Measurements from ENCODE around the gene AOPEP. TPM values are rescaled to one million over a fixed set of nuclear protein-coding genes. Genes with fewer than 3 reads are reported as not detected.

Gene AOPEP
- total RNA-seq, 1 experiment from 2014 or later, result 14.4 TPM

DNA sequence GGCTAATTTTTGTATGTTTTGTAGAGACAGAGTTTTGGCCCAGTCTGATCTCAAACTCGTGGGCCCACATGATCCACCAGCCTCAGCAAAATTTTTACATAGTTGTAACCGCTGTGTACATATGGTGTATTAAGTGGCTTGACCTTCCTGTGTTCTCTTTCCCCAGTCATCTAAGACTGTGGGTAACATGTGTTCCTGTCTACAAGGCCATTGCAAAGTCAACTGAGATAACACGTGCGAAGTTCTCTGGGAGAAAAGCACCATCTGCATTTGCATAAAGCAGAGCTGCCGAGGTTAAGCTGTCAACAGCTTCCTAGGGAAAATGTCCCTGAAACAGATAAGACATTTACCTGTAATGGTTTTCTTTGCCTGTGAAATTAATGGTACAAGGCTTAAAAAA is 317.3 kb downstream of the AOPEP start (continued):
- TF ChIP-seq USF1 (CRISPR knock-in tag; IDR thresholded peaks at IDR 0.05), result no peak
- TF ChIP-seq SMAD4 (CRISPR knock-in tag; IDR thresholded peaks at IDR 0.05), result no peak
- TF ChIP-seq ZNF121 (CRISPR knock-in tag; IDR thresholded peaks at IDR 0.05), result no peak
- no peak for TF ChIP-seq ZNF232 (CRISPR knock-in tag; IDR thresholded peaks at IDR 0.05)
- no peak for TF ChIP-seq STAT6 (CRISPR knock-in tag; conservative IDR thresholded peaks at IDR 0.05; ENCODE audit: low read depth)
- TF ChIP-seq, protein P1, sequence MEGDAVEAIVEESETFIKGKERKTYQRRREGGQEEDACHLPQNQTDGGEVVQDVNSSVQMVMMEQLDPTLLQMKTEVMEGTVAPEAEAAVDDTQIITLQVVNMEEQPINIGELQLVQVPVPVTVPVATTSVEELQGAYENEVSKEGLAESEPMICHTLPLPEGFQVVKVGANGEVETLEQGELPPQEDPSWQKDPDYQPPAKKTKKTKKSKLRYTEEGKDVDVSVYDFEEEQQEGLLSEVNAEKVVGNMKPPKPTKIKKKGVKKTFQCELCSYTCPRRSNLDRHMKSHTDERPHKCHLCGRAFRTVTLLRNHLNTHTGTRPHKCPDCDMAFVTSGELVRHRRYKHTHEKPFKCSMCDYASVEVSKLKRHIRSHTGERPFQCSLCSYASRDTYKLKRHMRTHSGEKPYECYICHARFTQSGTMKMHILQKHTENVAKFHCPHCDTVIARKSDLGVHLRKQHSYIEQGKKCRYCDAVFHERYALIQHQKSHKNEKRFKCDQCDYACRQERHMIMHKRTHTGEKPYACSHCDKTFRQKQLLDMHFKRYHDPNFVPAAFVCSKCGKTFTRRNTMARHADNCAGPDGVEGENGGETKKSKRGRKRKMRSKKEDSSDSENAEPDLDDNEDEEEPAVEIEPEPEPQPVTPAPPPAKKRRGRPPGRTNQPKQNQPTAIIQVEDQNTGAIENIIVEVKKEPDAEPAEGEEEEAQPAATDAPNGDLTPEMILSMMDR (IDR thresholded peaks at IDR 0.05), result no peak
- no peak for TF ChIP-seq NFATC4 (CRISPR knock-in tag; IDR thresholded peaks at IDR 0.05)
- TF ChIP-seq PRRX2 (CRISPR knock-in tag; IDR thresholded peaks at IDR 0.05), result no peak
- TF ChIP-seq ZNF396 (CRISPR knock-in tag; IDR thresholded peaks at IDR 0.05; ENCODE audit: borderline replicate concordance), result no peak

GRCh38 chr9:95044731-95045508 is 318.4 kb downstream of the AOPEP start:
- ChIA-PET CTCF (interaction anchor here (0.6 to 2.9 kb wide), 39 partner anchors 8 to 491 kb away, joined by 3 to 22 read pairs (median 4); partner anchors contain the start of gene PCAT7), POLR2A (no interaction called here)
- ATAC-seq (peak; percentile 87), DNase-seq (ENCODE audit: low spot score) (peak; percentile 91)
- Mint-ChIP-seq H3K27me3 (ENCODE audit: low read depth) (peaks cover 24% of the 10 kb centered on the region), H3K4me3 (peak overlapping the region; percentile 62), H3K4me1 (peaks cover 54% of the 10 kb centered on the region), H3K9me3 (no peaks in the 10 kb centered on the region), H3K36me3 (no peaks in the 10 kb centered on the region), H3K27ac (no peak overlapping the region)
- TF ChIP-seq ZNF263 (CRISPR knock-in tag; IDR thresholded peaks at IDR 0.05; ENCODE audit: low read depth), result no peak
- 0 out of 2 replicates have a peak, but pooled peaks have one; percentile 52 for TF ChIP-seq MAX (CRISPR knock-in tag; IDR thresholded peaks at IDR 0.05)
- TF ChIP-seq OVOL2 (CRISPR knock-in tag; IDR thresholded peaks at IDR 0.05; ENCODE audit: borderline replicate concordance), result no peak
- TF ChIP-seq TP53 (CRISPR knock-in tag; IDR thresholded peaks at IDR 0.05), result 0 out of 2 replicates have a peak, but pooled peaks have one; percentile 70
- 0 out of 2 replicates have a peak, but pooled peaks have one; percentile 15 for TF ChIP-seq FOXP1 (CRISPR knock-in tag; IDR thresholded peaks at IDR 0.05; ENCODE audit: borderline replicate concordance)
- TF ChIP-seq, protein P2, sequence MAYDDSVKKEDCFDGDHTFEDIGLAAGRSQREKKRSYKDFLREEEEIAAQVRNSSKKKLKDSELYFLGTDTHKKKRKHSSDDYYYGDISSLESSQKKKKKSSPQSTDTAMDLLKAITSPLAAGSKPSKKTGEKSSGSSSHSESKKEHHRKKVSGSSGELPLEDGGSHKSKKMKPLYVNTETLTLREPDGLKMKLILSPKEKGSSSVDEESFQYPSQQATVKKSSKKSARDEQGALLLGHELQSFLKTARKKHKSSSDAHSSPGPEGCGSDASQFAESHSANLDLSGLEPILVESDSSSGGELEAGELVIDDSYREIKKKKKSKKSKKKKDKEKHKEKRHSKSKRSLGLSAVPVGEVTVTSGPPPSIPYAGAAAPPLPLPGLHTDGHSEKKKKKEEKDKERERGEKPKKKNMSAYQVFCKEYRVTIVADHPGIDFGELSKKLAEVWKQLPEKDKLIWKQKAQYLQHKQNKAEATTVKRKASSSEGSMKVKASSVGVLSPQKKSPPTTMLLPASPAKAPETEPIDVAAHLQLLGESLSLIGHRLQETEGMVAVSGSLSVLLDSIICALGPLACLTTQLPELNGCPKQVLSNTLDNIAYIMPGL (CRISPR knock-in tag; IDR thresholded peaks at IDR 0.05), result peak; percentile 72
- TF ChIP-seq SOX15 (CRISPR knock-in tag; IDR thresholded peaks at IDR 0.05), result no peak
- TF ChIP-seq AFF4 (CRISPR knock-in tag; IDR thresholded peaks at IDR 0.05; ENCODE audit: borderline replicate concordance), result 0 out of 2 replicates have a peak, but pooled peaks have one; percentile 49
- no peak for TF ChIP-seq ATF1 (CRISPR knock-in tag; IDR thresholded peaks at IDR 0.05)
- TF ChIP-seq ZNF396 (CRISPR knock-in tag; IDR thresholded peaks at IDR 0.05; ENCODE audit: borderline replicate concordance), result no peak
- TF ChIP-seq NR1H2 (CRISPR knock-in tag; IDR thresholded peaks at IDR 0.05), result no peak
- peak; percentile 32; the same call in 1 of the 2 replicates for TF ChIP-seq SP1 (CRISPR knock-in tag; conservative IDR thresholded peaks at IDR 0.05)
- no peak for TF ChIP-seq KAT7 (CRISPR knock-in tag; IDR thresholded peaks at IDR 0.05; ENCODE audit: borderline replicate concordance)
- TF ChIP-seq, protein P3, sequence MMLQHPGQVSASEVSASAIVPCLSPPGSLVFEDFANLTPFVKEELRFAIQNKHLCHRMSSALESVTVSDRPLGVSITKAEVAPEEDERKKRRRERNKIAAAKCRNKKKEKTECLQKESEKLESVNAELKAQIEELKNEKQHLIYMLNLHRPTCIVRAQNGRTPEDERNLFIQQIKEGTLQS (CRISPR knock-in tag; conservative IDR thresholded peaks at IDR 0.05), result no peak
- TF ChIP-seq TCF7 (CRISPR knock-in tag; IDR thresholded peaks at IDR 0.05; ENCODE audit: low read depth), result no peak
- TF ChIP-seq SMAD4 (CRISPR knock-in tag; IDR thresholded peaks at IDR 0.05), result no peak
- peak; percentile 68; the same call in 1 of the 2 replicates for TF ChIP-seq MYBL2 (CRISPR knock-in tag; IDR thresholded peaks at IDR 0.05)

Data from WTC11 (cell line).